Stimulated activated memory B cell treated with anti-CD40 and anti-IgM and Interleukin-4, amounts not matched to agents 10 μg/mL and 1 μg/mL and 100 μg/mL, for 72 hours (primary cell): ENCODE data around the gene STK39.

Experiments
- ATAC-seq: fragments of 150-1000 bp; cut with Tn5 transposase; 2 replicates; pipeline ENCODE4 v1.10.0; 2021
- H3K27ac Mint-ChIP-seq: one replicate; pipeline ENCODE4 v1.8.0; 2022; ENCODE audit warnings: mild to moderate bottlenecking, mixed read lengths
- H3K27me3 Mint-ChIP-seq: one replicate; pipeline ENCODE4 v1.8.0; 2022; ENCODE audit warnings: mixed read lengths
- H3K36me3 Mint-ChIP-seq: one replicate; pipeline ENCODE4 v1.8.0; 2022; ENCODE audit warnings: mixed read lengths
- H3K4me1 Mint-ChIP-seq: one replicate; pipeline ENCODE4 v1.8.0; 2022; ENCODE audit warnings: mixed read lengths
- H3K4me3 Mint-ChIP-seq: one replicate; pipeline ENCODE4 v1.8.0; 2022; ENCODE audit warnings: mild to moderate bottlenecking, moderate library complexity, mixed read lengths
- H3K9me3 Mint-ChIP-seq: one replicate; pipeline ENCODE4 v1.8.0; 2022; ENCODE audit warnings: mixed read lengths

Gene STK39

DNA sequence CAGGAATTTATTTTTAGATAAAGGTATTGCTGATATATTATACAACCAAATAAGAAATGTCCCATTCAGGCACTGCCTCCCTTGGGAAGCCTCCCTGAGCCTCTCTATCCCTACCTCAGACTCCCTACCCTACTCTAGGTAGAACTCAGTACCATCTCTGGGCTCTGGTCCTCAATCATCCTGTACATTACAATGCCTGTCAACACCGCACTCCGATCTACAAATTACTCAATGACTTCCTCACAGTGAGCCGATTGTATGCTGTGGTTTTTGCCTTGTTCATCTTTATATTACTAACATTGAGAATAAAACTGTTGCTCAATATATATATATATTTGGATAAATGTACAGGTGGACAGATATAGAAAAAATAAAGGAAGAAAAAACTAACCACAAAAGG, 207.5 kb downstream of the STK39 start:
- H3K4me1 Mint-ChIP-seq = peaks cover 67% of the 10 kb centered on the region
- H3K27me3 Mint-ChIP-seq = no peaks in the 10 kb centered on the region
- peaks cover 11% of the 10 kb centered on the region for H3K36me3 Mint-ChIP-seq
- ATAC-seq = no peak
- no peak overlapping the region for H3K27ac Mint-ChIP-seq
- no peak overlapping the region for H3K4me3 Mint-ChIP-seq
- H3K9me3 Mint-ChIP-seq = no peaks in the 10 kb centered on the region

DNA sequence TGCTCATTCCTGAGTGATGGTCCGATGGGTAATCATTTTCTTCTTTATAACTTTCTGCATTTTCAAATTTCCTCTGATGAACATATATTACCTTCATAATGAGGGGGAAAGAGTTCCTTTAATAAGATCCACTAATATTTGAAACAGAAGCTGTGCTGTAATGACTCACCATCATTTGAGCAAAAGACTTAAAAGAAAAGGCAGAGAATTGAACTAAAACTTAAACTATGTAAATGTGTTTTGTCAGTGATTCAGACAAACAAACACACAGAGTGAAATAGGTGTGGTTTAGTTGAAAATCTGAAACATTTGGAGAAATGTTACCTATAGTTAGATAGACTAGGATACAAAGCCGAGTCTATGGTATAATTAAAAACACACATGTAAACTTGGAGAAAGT, 209.6 kb downstream of the STK39 start:
- no peak for ATAC-seq
- Mint-ChIP-seq H3K27me3 (no peaks in the 10 kb centered on the region), H3K4me3 (no peak overlapping the region), H3K4me1 (peaks cover 49% of the 10 kb centered on the region), H3K27ac (no peak overlapping the region), H3K36me3 (peaks cover 12% of the 10 kb centered on the region), H3K9me3 (no peaks in the 10 kb centered on the region)

DNA sequence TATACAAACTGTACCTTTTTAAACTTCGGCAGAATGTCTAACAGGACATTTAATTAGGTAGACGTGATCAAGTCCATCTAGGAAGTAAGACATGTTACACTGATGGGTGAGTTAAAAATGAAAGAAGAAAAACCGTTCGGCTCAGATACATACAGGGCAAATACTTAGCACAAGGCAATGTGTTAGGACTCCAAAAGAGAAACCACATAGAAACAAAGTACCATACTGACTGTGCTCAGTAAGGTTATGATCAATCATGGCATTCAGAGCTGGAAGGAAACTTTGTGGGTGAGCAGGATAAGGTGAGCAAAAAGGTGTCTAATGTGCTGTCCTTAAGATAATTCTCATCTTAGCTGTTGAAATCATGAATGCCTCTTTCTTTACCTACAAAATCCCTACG, 211.9 kb downstream of the STK39 start:
- no peaks in the 10 kb centered on the region for H3K27me3 Mint-ChIP-seq
- peak overlapping the region; percentile 82 for H3K27ac Mint-ChIP-seq
- peaks cover 47% of the 10 kb centered on the region for H3K4me1 Mint-ChIP-seq
- peaks cover 17% of the 10 kb centered on the region for H3K36me3 Mint-ChIP-seq
- H3K9me3 Mint-ChIP-seq = no peaks in the 10 kb centered on the region
- ATAC-seq = peak; percentile 70
- peak overlapping the region; percentile 35 for H3K4me3 Mint-ChIP-seq

DNA sequence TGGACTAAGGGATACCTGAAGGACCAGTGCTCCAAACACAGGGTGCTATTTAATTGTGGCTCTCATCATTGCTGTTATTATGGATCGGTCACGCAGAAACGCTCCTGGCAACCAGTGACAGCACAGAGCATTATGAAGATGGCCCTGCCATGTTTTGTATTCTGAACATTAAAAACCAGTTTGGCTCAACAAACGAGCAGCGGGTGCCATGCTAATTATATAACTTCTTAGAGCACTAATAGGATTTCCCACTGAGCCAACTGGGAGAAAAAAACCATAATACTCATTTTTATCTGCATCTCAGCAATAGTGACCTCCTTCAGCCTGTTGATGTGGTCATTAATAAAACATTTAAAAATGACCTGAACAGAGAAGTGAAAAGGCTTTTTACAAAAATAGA, 212.8 kb downstream of the STK39 start:
- Mint-ChIP-seq H3K9me3 (no peaks in the 10 kb centered on the region), H3K36me3 (peaks cover 17% of the 10 kb centered on the region), H3K27me3 (no peaks in the 10 kb centered on the region), H3K4me3 (no peak overlapping the region), H3K27ac (no peak overlapping the region), H3K4me1 (peaks cover 41% of the 10 kb centered on the region)
- no peak for ATAC-seq

DNA sequence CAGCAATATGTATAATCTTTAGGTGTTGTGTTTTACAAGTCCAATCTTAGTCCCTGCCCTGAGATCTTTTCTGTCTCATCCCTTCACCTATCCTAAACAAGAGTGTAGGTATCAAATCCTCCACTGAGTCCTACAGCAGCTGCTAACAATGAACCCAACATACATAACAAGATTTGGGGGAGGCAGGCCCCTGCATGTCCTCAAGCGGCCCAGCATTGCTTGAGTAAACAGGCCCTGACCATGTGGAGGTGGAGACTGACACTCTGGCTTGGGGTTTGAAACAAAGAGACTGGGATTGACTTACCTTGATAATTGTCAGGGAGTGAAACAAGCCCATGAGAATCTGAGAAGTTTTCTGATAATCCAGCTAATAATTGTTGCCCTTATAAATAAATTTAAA, 213.4 kb downstream of the STK39 start:
- Mint-ChIP-seq H3K4me1 (peaks cover 40% of the 10 kb centered on the region), H3K36me3 (peaks cover 17% of the 10 kb centered on the region), H3K9me3 (no peaks in the 10 kb centered on the region), H3K27me3 (no peaks in the 10 kb centered on the region), H3K4me3 (no peak overlapping the region), H3K27ac (no peak overlapping the region)
- ATAC-seq = no peak

DNA sequence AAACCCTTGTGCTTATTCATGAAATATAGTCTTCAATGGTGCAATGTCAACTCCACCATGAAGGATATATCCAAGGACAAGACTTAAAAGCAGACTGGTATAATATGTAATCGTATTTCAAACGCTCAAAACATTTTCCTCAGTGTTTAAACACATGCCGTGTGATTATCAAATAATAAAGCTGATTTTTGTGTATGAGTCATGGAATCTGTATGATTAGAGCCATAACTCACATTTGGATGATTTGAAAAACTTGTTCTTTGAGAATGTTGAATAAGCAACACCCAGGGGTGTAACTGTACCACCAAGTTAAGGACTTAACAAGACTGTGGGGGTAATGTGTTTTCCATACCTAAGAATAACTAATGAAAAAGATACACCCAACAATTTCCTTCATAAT, 215.3 kb downstream of the STK39 start:
- H3K36me3 Mint-ChIP-seq = peaks cover 17% of the 10 kb centered on the region
- H3K4me3 Mint-ChIP-seq = no peak overlapping the region
- H3K9me3 Mint-ChIP-seq = no peaks in the 10 kb centered on the region
- peaks cover 34% of the 10 kb centered on the region for H3K4me1 Mint-ChIP-seq
- no peak overlapping the region for H3K27ac Mint-ChIP-seq
- no peak for ATAC-seq
- no peaks in the 10 kb centered on the region for H3K27me3 Mint-ChIP-seq

DNA sequence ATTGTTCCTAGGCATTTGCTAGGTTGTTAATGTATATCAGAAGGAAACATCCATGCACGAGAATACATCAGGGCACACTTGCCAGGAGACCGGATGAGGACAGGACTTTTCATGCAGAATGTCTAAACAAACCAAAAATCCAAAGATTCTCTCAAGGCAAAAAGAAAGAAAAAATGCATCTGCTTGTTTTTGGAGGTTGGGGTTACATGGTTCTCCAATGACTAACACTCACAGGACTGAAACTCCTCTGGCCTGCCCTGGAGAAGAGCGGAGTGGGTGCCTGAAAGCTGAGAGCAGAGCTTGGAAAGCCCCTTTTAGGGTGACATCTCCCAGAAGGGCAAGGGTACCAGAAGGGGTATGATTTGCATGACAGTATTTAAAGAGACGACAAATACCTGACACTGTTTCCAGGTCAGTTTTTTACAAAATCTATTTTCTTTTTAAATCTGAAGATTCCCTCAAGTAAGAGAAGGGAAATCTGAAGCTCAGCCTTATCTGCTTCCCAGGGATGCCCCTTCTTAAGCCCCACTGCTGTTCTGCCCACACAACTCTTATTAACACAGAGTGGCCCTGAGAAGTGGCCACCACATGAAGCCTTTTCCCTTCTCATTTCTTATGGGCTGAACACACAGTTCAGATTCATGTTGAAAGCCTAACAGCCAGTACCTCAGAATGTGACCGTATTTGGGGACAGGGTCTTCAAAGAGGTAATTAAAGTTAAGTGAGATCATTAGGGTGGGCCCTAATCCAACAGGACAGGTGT, 216.4 kb downstream of the STK39 start:
- no peaks in the 10 kb centered on the region for H3K27me3 Mint-ChIP-seq
- peak; percentile 96 for ATAC-seq
- H3K4me1 Mint-ChIP-seq = peaks cover 31% of the 10 kb centered on the region
- peak overlapping the region; percentile 86 for H3K27ac Mint-ChIP-seq
- H3K9me3 Mint-ChIP-seq = no peaks in the 10 kb centered on the region
- H3K4me3 Mint-ChIP-seq = no peak overlapping the region
- peaks cover 20% of the 10 kb centered on the region for H3K36me3 Mint-ChIP-seq

DNA sequence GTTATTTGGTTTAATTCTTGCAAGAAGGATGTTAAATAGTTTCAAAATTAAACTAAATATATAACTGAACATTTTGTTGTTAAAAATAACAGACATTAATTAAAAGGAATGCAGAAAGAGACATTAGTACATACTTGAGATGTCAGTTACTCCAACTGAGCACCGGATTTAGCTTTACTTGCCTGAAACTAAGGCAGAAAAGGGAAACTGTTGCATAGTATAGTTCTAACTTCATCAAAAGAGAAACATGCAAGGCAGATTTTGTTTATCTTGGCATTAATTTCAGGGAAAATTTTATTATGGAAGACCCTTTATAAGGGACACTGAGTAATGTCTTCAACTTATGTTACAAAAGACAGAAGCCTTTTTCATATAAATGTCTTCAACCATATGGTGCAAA, 218.3 kb downstream of the STK39 start:
- no peak for ATAC-seq
- Mint-ChIP-seq H3K27ac (no peak overlapping the region), H3K4me1 (peaks cover 36% of the 10 kb centered on the region), H3K36me3 (peaks cover 28% of the 10 kb centered on the region), H3K9me3 (no peaks in the 10 kb centered on the region), H3K27me3 (no peaks in the 10 kb centered on the region), H3K4me3 (no peak overlapping the region)

DNA sequence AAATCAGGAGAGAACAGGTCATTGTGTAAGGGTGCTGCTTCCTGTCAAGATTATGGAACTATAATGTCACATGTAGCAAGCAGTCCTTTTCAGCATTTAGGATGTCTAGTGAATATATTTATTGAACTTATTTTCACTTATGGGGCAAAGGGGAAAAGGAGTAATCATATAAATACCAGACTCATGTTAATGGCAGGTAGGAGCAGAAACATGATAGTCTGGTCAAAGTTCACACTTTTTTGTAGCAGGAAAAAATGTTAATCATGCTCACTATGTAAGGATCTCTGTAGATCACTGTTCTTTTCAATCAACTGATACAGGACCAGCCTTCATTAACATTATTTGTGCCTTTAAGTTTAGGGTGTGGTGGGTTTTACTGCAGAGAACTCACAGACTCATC, 219.0 kb downstream of the STK39 start:
- Mint-ChIP-seq H3K9me3 (no peaks in the 10 kb centered on the region), H3K4me1 (peaks cover 36% of the 10 kb centered on the region), H3K4me3 (no peak overlapping the region), H3K36me3 (peaks cover 28% of the 10 kb centered on the region), H3K27me3 (no peaks in the 10 kb centered on the region), H3K27ac (peak overlapping the region; percentile 37)
- ATAC-seq = no peak

DNA sequence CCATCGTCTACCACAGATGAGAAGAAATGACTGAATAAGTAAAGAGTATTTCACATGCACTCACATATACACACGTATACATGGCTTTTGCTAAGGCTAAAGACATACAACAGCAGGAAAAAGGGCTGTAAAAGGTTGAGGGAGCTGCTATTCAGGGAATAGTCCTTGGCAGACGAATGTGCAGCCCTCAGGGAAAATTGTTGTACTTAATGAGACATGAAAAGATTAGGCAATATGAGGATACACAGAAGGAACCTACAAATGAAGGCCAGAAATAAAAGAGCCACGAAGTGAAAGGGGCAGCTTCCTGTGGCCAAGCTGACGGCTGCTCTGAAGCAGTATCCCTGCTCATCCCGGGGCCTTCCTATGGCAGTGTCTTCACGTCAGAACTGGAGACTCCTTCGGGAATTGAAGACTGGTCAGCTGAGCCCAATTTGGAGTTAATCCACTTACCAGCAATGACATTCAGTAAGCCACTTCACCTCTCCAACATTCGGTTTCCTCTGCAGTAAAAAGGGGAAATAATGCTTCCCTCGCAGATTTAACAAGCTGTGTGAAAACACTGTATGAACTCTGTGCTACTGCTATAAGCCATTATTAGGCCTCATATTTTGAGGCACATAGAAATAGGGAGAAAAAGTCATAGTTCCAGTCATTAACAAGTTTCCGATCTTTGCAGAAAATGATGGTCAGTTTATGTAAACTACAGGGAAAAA, 221.8 kb downstream of the STK39 start:
- Mint-ChIP-seq H3K4me3 (no peak overlapping the region), H3K9me3 (no peaks in the 10 kb centered on the region), H3K27ac (peak overlapping the region; percentile 21), H3K4me1 (peaks cover 20% of the 10 kb centered on the region), H3K27me3 (no peaks in the 10 kb centered on the region), H3K36me3 (peaks cover 22% of the 10 kb centered on the region)
- ATAC-seq = no peak

DNA sequence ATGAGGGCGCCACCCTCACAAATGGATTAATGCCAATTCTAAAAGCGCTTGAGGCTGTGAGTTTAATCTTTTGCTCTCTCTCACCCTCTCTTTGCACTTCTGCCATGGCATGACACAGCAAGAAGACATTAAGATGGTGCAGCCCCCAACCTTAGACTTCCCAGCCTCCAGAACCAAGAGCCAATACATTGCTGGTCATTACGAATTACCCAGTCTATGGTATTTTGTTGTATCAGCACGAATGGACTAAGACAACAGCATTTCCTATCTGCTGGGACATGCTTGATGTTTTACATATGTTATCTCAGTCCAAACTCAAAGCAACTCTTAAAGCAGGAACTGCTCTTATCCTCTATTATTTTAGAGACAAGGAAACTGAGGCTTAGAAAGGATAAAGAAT, 222.9 kb downstream of the STK39 start:
- Mint-ChIP-seq H3K9me3 (no peaks in the 10 kb centered on the region), H3K27ac (peak overlapping the region; percentile 21), H3K36me3 (peaks cover 22% of the 10 kb centered on the region), H3K4me1 (peaks cover 17% of the 10 kb centered on the region), H3K27me3 (no peaks in the 10 kb centered on the region), H3K4me3 (no peak overlapping the region)
- ATAC-seq = no peak

DNA sequence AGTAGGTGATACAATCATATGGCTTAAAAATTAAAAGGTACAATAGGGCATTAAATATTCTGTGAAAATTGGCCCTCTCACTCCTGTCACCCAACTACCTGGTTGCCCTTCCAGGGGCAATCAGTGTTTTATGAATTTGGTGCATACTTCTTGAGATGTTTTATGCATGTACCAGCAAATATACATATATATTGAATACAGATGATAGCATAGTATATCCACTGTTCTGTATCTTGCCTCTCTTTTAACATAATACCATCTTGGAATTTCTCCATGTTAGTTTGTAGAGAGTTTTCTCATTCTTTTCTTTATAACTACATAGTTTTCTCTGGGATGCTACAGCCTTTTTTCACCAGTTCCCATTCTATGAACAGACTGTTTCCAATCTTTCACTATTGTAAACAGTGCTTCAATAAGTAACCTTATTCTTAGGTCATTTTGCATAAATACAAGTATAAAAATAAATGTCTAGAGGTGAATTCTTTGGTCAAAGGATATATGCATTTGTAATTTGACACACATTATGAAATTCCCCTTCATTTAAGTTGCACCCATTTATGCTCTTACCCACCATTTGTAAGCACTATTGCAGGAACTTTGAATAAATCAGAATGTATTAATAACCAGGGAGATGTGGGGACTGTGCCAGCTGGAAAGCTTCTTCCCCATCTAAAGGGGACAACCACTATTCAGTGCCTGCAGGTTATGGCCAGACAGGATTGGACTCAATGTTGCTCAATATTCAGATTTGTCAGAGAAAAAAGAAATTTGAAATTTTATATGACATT, 225.4 kb downstream of the STK39 start:
- no peak overlapping the region for H3K4me3 Mint-ChIP-seq
- H3K4me1 Mint-ChIP-seq = peaks cover 17% of the 10 kb centered on the region
- ATAC-seq = no peak
- peaks cover 22% of the 10 kb centered on the region for H3K36me3 Mint-ChIP-seq
- H3K27me3 Mint-ChIP-seq = no peaks in the 10 kb centered on the region
- H3K9me3 Mint-ChIP-seq = no peaks in the 10 kb centered on the region
- H3K27ac Mint-ChIP-seq = no peak overlapping the region

DNA sequence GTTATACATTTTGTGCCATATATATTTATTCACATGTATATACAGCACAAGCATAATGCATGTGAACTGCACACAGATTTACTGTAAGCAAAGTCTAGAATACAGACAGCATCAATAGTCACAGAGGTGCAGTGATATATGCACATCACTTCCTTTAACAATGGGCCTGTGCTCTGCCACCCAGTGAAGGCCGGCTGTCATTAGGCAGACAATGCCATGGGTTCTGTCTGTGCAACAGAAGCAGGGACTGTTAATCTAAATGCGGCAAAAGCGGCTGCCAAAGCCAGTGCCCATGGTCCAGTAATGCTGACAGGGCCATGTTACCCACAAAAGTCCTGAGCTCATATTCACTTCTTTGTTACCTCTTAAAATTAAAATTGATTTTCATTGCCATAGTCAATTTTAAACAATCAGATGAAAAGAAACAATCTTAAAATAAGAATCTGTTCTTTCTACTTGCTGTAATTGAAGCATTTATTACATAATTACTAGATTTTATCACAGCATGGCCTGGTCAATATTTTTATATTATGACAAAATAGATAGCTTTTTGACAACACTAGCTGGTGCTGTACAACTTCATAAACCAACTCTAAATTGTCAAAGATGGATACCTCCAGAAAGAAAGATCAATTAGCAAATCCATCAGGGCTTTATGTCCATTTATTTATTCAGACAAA, 232.0 kb downstream of the STK39 start:
- no peaks in the 10 kb centered on the region for H3K9me3 Mint-ChIP-seq
- H3K27me3 Mint-ChIP-seq = no peaks in the 10 kb centered on the region
- ATAC-seq = no peak
- H3K4me1 Mint-ChIP-seq = no peaks in the 10 kb centered on the region
- H3K27ac Mint-ChIP-seq = no peak overlapping the region
- H3K4me3 Mint-ChIP-seq = no peak overlapping the region
- H3K36me3 Mint-ChIP-seq = peaks cover 10% of the 10 kb centered on the region

DNA sequence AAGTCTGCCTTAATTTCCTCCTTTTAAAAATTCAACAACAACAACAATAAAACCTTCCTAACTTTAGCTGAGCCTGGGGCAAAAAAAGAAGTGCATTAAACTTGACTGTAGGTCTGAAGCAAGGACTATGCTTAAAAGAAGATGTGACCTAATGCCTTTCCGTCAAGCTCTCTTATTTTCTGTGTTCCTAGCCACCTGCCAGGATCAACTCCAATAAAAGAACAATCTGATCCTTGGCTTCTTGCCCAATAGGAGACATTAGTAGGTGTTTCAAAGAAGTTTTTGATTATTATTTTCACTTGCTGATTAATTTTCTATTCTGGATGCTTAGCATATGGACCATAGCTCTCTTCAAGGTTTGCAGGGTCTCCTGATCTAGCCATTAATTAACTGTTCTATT, 237.5 kb downstream of the STK39 start:
- H3K4me1 Mint-ChIP-seq = no peaks in the 10 kb centered on the region
- H3K27me3 Mint-ChIP-seq = no peaks in the 10 kb centered on the region
- peaks cover 49% of the 10 kb centered on the region for H3K36me3 Mint-ChIP-seq
- ATAC-seq = no peak
- no peak overlapping the region for H3K27ac Mint-ChIP-seq
- no peak overlapping the region for H3K4me3 Mint-ChIP-seq
- H3K9me3 Mint-ChIP-seq = no peaks in the 10 kb centered on the region

DNA sequence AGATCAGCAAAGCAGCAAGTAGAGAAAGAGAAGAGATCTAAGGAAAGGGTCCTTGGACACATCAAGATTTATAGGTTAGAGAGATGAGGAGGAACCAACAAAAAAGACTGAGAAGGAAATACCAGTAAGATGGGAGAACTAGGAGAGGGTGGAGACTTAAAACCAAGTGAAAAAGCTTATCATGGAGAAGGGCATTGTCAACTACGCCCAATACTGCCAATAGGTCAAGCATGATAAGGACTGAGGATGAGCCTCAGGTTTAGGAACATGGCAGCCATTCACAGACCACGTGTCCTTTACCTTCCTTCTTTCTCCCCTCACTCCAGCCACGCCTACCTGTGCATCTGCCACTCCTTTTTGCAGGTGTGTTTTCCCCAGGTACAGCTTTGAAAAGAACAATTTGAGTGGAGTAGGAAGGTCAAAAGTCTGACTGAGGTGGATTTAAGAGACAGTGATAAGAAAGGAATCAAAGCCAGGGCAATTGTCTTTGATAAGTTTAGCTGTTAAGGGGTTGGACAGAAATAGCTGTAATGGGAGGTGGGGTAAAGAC, 238.7 kb downstream of the STK39 start:
- no peak overlapping the region for H3K4me3 Mint-ChIP-seq
- no peaks in the 10 kb centered on the region for H3K27me3 Mint-ChIP-seq
- H3K36me3 Mint-ChIP-seq = peaks cover 56% of the 10 kb centered on the region
- no peak overlapping the region for H3K27ac Mint-ChIP-seq
- no peaks in the 10 kb centered on the region for H3K4me1 Mint-ChIP-seq
- no peaks in the 10 kb centered on the region for H3K9me3 Mint-ChIP-seq
- no peak for ATAC-seq
